Ovary (tissue), 9 donors: ENCODE data around the gene TMPRSS4. TPM values are rescaled to one million over a fixed set of nuclear protein-coding genes. Genes with fewer than 3 reads are reported as not detected.

Experiments
- DNase-seq, 5 donors: peaks; one replicate each; pipeline ENCODE4 v3.0.0-alpha.2; 2019 to 2020
- H3K27ac ChIP-seq, 2 donors: fragments of 200-600 bp; one replicate each; pipeline versions ENCODE4 v1.5.1 to v1.8.0; 2019 to 2022
- H3K27me3 ChIP-seq: fragments of 200-600 bp; one replicate; pipeline ENCODE4 v1.8.0; 2022
- H3K36me3 ChIP-seq: fragments of 200-600 bp; sonication (generic); one replicate; pipeline ENCODE4 v1.5.1; 2019
- H3K4me1 ChIP-seq: one replicate; pipeline ENCODE4 v1.8.1; 2013; ENCODE audit warnings: mild to moderate bottlenecking, moderate library complexity; ENCODE audit not compliant: insufficient read depth
- H3K4me3 ChIP-seq: fragments of 200-600 bp; sonication (generic); one replicate; pipeline ENCODE4 v1.5.1; 2017
- H3K9me3 ChIP-seq, 2 donors: fragments of 200-600 bp in 1 of 2; sonication (generic) in 1 of 2; one replicate each; pipeline versions ENCODE4 v1.5.1 to v1.8.1; 2013 to 2019; ENCODE audit warnings: mild to moderate bottlenecking in 1 of 2, moderate library complexity in 1 of 2
- EP300 ChIP-seq: sonication (generic); formaldehyde crosslinking; IDR thresholded peaks from one replicate; pipeline ENCODE4 v1.6.1; 2017; ENCODE audit warnings: antibody characterized with exemption
- POLR2A ChIP-seq: fragments of 450-650 bp; IDR thresholded peaks from one replicate; pipeline ENCODE4 v1.6.1; 2017; ENCODE audit warnings: antibody characterized with exemption, mild to moderate bottlenecking, moderate library complexity
- WGBS, 3 donors: extraction: QIAGEN DNeasy Blood & Tissue Kit in 1 of 3; methylation state at CpG; one replicate each; pipeline versions ENCODE4 v1.1.5 to v1.1.7; 2013 to 2017; 5-methylcytosine and 5-hydroxymethylcytosine counted together
- intact Hi-C, 4 donors: fragments of 100-400 bp; cut with DNase I; formaldehyde crosslinking; loops; one replicate each; pipeline versions ENCODE4 v1.11.0 to v1.15.1; 2022 to 2023
- polyA plus RNA-seq, 2 donors: library from polyadenylated mRNA; stranded (reverse); fragments of 200-250 nt in 1 of 2; fragments of 350-450 nt in 1 of 2; fragmentation: Illumina TruSeq in 1 of 2; extraction: RNeasy Lipid Tissue Mini Kit (QIAGEN cat#74804) in 1 of 2; gene quantifications; one replicate each; pipeline ENCODE4 v1.2.3, GENCODE V29; 2013 to 2014
- total RNA-seq, 7 donors: library from RNA; depleted of rRNA in 2 of 7; stranded (reverse); fragments of >200 nt in 2 of 7; fragmentation: NEBNext Ultra II Directional in 3 of 7; extraction: Animal tissue kit (Norgen Biotek cat#: 25700) in 3 of 7; gene quantifications; one replicate each; pipeline versions ENCODE4 v1.1.0 to v1.2.4, GENCODE V29; 2016 to 2023
- TF ChIP-seq, protein P1 (sequence below), 3 donors: fragments of 450-650 bp in 2 of 3; fragments of 200-600 bp in 1 of 3; IDR thresholded peaks; one replicate each; pipeline versions ENCODE4 v1.5.1 to v1.8.0; 2016 to 2022; ENCODE audit warnings: antibody characterized with exemption in 3 of 3, mild to moderate bottlenecking in 1 of 3
- donor health status: DM: no; HTN: no; CAD: no; lungs with moderate emphysema.
- donor health status: DM: no; HTN: no; CAD: no.
- donor health status: Bipolar disorder and iron deficiency.
- donor health status: DM: yes; HTN: yes; CAD: no.
- donor health status: DM: no; HTN: no; CAD: no.
- donor health status: DM: yes; HTN: yes; CAD: no.

The TMPRSS4 gene
- total and polyA plus RNA-seq, 9 donors, result 0.20 to 2.3 (median 0.85) TPM; not detected in 5

DNA sequence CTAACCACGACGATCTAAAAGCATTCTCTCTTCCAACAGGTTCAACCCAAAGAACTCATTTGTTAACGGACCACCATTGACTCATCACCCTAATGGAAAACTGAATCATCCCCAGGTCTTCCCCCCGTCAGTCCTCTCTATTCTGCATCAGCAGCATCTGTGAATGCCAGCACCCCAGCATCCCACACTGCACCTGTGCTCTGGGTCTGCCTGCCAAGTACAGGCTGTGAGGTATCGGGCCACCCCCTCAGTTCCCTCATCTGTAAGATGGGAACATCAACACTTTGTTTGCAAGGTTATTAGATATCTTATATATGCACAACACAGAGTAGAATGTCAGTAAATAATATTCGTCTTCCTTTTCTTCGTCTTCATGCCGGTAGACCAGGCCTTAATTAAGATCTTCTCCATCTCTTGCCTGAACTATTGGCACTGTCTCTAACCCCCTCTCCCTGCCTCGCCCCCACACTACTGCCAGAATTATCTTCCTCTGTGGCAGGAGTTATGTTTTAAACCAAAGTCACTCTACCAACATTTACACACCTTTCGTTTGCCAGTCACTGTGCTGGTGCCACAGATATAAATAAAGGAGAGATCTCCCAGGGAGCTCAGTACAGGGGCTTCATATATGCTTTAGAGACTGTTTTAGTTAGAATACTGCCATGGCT lies 7.8 kb upstream of the TMPRSS4 start:
- Histone ChIP-seq H3K27ac (no peak overlapping the region), H3K9me3 (no peaks in the 10 kb centered on the region)

DNA sequence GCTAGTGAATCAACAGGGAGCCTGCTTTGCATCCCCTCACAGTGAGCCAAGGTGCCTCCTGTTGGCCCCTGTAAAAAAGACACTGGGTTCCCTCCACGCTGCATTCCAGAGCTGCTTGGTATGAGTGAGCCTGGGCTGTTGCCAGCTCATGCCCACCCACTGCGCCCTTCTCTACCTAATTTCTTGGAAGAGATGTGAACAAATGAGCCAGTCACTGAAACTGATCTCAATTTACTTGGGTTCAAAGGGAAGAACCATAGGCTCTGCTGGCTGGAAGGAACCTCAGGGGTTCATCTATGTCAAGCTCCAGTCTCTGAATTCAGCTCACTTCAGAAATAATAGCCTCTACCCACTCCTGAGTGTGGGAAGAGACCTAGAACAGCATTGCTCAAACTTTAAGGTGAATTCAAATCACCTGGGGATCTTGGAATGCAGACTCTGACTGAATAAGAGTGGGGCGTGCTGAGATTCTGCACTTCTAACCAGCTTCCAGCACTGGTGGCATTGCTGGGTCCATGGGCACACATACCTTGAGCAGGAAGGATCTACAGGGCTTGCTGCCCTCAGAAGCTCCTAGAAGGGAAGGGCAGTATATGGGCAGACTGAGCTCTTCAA lies 5.4 kb upstream of the TMPRSS4 start:
- H3K27ac ChIP-seq, result no peak overlapping the region
- intact Hi-C loops, result no loop called here

More for the DNA sequence above, 7.8 kb upstream of the TMPRSS4 start:
- DNase-seq, result no peak
- TF ChIP-seq POLR2A, result no peak
- no peak for TF ChIP-seq EP300
- TF ChIP-seq, protein P1, sequence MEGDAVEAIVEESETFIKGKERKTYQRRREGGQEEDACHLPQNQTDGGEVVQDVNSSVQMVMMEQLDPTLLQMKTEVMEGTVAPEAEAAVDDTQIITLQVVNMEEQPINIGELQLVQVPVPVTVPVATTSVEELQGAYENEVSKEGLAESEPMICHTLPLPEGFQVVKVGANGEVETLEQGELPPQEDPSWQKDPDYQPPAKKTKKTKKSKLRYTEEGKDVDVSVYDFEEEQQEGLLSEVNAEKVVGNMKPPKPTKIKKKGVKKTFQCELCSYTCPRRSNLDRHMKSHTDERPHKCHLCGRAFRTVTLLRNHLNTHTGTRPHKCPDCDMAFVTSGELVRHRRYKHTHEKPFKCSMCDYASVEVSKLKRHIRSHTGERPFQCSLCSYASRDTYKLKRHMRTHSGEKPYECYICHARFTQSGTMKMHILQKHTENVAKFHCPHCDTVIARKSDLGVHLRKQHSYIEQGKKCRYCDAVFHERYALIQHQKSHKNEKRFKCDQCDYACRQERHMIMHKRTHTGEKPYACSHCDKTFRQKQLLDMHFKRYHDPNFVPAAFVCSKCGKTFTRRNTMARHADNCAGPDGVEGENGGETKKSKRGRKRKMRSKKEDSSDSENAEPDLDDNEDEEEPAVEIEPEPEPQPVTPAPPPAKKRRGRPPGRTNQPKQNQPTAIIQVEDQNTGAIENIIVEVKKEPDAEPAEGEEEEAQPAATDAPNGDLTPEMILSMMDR (IDR thresholded peaks at IDR 0.05), result no peak
- Histone ChIP-seq H3K4me1 (no peaks in the 10 kb centered on the region), H3K4me3 (no peak overlapping the region), H3K27me3 (no peaks in the 10 kb centered on the region), H3K36me3 (no peaks in the 10 kb centered on the region)
- intact Hi-C loops, result no loop called here
- WGBS, 3 donors, result 82 to 84% (median 84%) methylated on average over 10 of the region's 10 CpGs

GRCh38 chr11:118073554-118073953 lies 3.3 kb upstream of the TMPRSS4 start:
- H3K27me3 ChIP-seq, result no peaks in the 10 kb centered on the region
- H3K4me3 ChIP-seq, result no peak overlapping the region
- no peak for DNase-seq
- TF ChIP-seq, protein P1 (IDR thresholded peaks at IDR 0.05), result no peak
- TF ChIP-seq POLR2A, result no peak
- TF ChIP-seq EP300, result no peak
- no peaks in the 10 kb centered on the region for H3K36me3 ChIP-seq
- H3K4me1 ChIP-seq, result no peaks in the 10 kb centered on the region
- intact Hi-C loops, result no loop called here
- WGBS, 3 donors, result 64 to 74% (median 71%) methylated on average over 9 of the region's 9 CpGs
- H3K27ac ChIP-seq, result no peak overlapping the region
- no peaks in the 10 kb centered on the region for H3K9me3 ChIP-seq

More for the DNA sequence above, 5.4 kb upstream of the TMPRSS4 start:
- no peaks in the 10 kb centered on the region for H3K36me3 ChIP-seq
- WGBS, 3 donors, result 84 to 90% (median 87%) methylated on average over 3 of the region's 3 CpGs
- no peak for DNase-seq
- no peaks in the 10 kb centered on the region for H3K27me3 ChIP-seq
- no peaks in the 10 kb centered on the region for H3K9me3 ChIP-seq
- TF ChIP-seq, protein P1 (IDR thresholded peaks at IDR 0.05), result no peak
- TF ChIP-seq POLR2A (no peak), EP300 (no peak)
- no peaks in the 10 kb centered on the region for H3K4me1 ChIP-seq
- no peak overlapping the region for H3K4me3 ChIP-seq

DNA sequence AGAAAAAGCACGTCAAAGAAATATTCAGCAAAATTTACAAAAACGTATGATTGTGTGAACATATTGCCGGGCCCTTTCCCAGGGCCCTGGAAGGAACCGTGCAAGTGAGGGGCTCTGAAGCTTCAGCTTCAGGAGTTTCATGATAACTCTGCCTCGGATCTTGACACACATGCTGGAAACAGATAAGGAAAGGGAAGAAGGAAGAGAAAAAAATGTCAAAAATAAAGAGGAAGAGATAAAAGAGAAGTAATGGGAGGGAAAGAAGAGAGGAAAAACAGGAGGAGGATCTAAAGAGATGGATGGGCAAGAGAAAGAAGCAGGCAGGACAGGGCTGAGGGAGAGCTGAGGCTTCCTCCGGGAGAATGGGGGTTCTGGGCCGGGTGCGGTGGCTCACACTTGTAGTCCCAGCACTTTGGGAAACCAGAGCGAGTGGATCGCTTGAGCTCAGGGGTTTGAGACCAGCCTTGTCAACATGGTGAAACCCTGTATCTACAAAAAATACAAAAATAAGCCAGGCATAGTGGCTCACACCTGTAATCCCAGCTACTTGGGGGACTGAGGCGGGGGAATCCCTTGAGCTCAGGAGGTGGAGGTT lies 2.7 kb upstream of the TMPRSS4 start:
- 77 to 78% (median 78%) methylated on average over 11 of the region's 11 CpGs for WGBS, 3 donors

More for the DNA sequence above, 2.7 kb upstream of the TMPRSS4 start:
- no peaks in the 10 kb centered on the region for H3K27me3 ChIP-seq
- no peak overlapping the region for H3K4me3 ChIP-seq
- no peak for TF ChIP-seq POLR2A
- no peak for TF ChIP-seq EP300
- TF ChIP-seq, protein P1 (IDR thresholded peaks at IDR 0.05), result no peak
- H3K27ac ChIP-seq, result no peak overlapping the region
- no peak for DNase-seq
- intact Hi-C loops, result no loop called here
- H3K4me1 ChIP-seq, result no peaks in the 10 kb centered on the region
- H3K36me3 ChIP-seq, result no peaks in the 10 kb centered on the region
- H3K9me3 ChIP-seq, result no peaks in the 10 kb centered on the region
